Measurements from ENCODE around the gene DOCK7.
A peak's percentile ranks its signal among the peaks of the same experiment; 100 is the strongest.
"Not testable (repeated sequence)": the region's sequence is repeated elsewhere in the genome, so short reads cannot be mapped to it uniquely, and the experiment has no call there.

The DOCK7 gene

GRCh38 chr1:62691062-62691844 lies 3.1 kb upstream of the DOCK7 start:
- no peak for DNase-seq

GRCh38 chr1:62689524-62689923 lies 1.3 kb upstream of the DOCK7 start:
- no peak for DNase-seq

- DNase-seq, result peak; percentile 61
Observed at GRCh38 chr1:62688687-62689085, 500 bp upstream of the DOCK7 start.

GRCh38 chr1:62687421-62687902 lies 724 bp downstream of the DOCK7 start:
- DNase-seq, result no peak

- DNase-seq, result no peak
Observed at GRCh38 chr1:62686822-62687221, 1.4 kb downstream of the DOCK7 start.

GRCh38 chr1:62685431-62685859 lies 2.7 kb downstream of the DOCK7 start:
- DNase-seq, result no peak

GRCh38 chr1:62682531-62682930 lies 5.7 kb downstream of the DOCK7 start:
- DNase-seq, result no peak

- DNase-seq, result not testable (repeated sequence)
Observed at GRCh38 chr1:62680992-62681391, 7.2 kb downstream of the DOCK7 start.

GRCh38 chr1:62677822-62678221 lies 10.4 kb downstream of the DOCK7 start:
- DNase-seq, result not testable (repeated sequence)

- no peak for DNase-seq
Observed at GRCh38 chr1:62676611-62677356, 11.4 kb downstream of the DOCK7 start.

GRCh38 chr1:62673629-62674028 lies 14.6 kb downstream of the DOCK7 start:
- no peak for DNase-seq

GRCh38 chr1:62672029-62672428 lies 16.2 kb downstream of the DOCK7 start:
- no peak for DNase-seq

GRCh38 chr1:62654744-62655143 lies 33.4 kb downstream of the DOCK7 start:
- no peak for DNase-seq

- no peak for DNase-seq
Observed at GRCh38 chr1:62652387-62652786, 35.8 kb downstream of the DOCK7 start.

- no peak for DNase-seq
Observed at GRCh38 chr1:62643283-62643682, 44.9 kb downstream of the DOCK7 start.

GRCh38 chr1:62637392-62638105 lies 50.6 kb downstream of the DOCK7 start:
- DNase-seq, result no peak

GRCh38 chr1:62628506-62628905 lies 59.7 kb downstream of the DOCK7 start:
- no peak for DNase-seq

- DNase-seq, result no peak
Observed at GRCh38 chr1:62625415-62625814, 62.8 kb downstream of the DOCK7 start.

- DNase-seq, result no peak
Observed at GRCh38 chr1:62621907-62622306, 66.3 kb downstream of the DOCK7 start.

GRCh38 chr1:62613890-62614289 lies 74.3 kb downstream of the DOCK7 start:
- no peak for DNase-seq

- no peak for DNase-seq
Observed at GRCh38 chr1:62613325-62613727, 74.9 kb downstream of the DOCK7 start.

- DNase-seq, result no peak
Observed at GRCh38 chr1:62612770-62613169, 75.4 kb downstream of the DOCK7 start.

GRCh38 chr1:62610588-62610987 lies 77.6 kb downstream of the DOCK7 start:
- not testable (repeated sequence) for DNase-seq

All from NCI-H2227 treated with DMSO at 0.1 percent for 48 hours (cell line).